ENCODE data around the gene INHBB. TPM values are rescaled to one million over a fixed set of nuclear protein-coding genes. Genes with fewer than 3 reads are reported as not detected.
"Not testable (repeated sequence)": the region's sequence is repeated elsewhere in the genome, so short reads cannot be mapped to it uniquely, and the experiment has no call there.

The INHBB gene
- total RNA-seq, 1 donor from 2014 or later: 54.8 TPM

DNA sequence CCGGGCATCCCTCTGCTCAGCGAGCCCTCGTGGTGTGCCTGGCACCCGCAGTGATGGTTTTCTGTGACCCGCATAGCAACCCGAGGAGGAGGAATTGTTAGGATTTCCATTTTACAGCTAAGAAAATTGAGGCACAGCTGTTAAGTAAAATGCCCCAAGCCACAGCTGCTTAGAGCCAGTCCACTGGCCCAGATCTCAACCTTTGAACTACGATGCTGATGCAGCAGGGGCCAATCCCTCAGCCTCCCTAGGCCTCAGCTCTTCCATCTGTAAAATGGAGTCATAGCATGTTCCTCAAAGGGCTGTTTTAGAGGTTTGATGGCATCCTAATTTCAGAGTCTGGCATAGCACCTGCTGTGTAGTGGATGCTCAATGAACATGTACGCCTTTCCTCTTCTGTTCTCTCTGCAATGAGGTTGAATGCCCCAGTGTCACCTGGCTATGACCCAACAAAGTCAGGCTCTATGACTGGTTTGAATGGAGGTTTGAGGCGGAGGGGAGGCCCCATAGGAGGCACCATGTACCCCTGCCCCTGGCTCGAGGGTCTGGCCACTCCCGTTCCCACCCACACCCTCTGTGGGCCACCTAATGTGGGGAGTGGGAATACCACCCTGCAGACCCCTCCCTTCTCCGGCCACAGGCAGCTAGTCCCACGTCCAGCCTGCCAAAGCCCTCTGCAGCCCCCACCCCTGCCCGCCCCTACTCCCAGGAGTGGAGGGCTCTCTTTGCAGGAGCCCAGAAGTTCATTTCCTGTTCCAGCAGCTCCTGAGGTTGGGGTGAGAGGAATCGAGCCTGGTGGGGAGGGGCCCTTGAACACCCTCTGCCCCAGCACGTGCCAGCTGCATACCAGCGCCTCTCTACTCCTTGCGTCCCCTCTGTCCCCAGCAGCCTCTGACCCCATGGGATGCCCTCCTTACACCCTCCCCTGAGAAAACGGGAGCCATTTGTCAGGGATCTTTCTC is 31.0 kb downstream of the INHBB start:
- no peak for DNase-seq (ENCODE audit: low spot score)

DNA sequence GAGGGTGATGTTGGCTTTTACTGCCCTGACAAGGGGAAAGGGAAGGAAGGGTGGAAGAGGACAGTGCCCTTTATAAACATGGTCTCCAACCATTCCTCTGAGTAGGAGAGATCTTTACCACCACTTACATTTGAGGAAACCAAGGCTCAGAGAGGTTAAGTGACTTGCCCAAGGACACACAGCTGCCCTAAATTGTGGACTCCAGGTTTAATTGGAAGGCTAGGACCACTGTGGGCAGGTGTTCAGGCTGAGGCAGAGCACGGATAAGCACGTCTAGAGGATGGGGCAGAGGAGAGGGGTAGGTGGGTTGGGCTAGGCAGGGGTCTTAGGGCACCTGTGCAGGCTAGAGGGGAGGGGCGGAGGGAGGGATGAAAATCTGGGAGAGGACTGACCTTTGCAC is 32.7 kb downstream of the INHBB start:
- DNase-seq (ENCODE audit: low spot score): no peak

DNA sequence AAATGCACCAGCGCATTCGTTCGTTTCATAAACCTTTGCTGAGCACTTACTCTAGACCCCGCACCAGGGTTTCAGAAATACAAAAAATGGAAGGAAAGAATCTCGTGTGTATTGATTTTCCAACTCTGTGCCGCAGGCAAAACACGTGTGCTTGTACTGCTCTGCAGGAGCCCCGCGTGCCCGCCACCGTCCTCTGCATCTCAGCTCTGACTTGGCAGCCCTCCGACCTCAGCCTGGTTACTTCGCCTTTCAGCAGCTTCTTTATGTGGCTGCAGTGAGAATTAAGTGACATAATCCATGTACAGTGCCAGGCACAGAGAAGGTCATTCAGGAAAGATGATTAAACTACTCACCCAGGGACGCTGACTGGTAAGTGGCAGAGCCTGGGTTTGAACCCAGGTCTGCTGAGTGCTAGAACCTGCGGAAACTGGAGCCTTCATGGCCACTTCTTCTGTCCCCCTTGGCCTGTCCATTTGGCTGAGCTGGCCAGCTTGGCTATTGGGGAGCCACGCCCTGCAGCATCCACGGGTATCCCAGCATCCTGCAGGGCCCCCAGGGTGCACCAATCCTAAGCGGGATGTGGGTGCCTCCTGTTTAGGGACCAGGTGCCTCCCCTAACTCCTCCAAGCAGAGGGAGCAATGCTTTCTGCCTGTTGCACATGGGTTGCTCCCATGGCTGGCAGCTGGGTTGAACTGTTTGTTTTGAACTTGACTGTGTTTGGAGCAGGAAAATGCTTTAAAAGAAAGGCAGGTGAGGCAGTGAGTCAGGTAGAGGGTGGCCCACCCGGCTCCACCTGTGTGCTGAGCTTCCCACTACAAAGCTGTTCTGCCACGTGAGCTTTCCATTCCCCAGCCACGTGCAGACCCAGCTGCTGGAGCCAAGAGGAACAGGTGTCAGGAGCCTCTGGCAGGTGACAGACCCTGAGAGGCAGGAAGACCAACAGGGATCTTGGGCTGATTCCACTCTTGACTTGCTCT is 34.3 kb downstream of the INHBB start:
- no peak for DNase-seq (ENCODE audit: low spot score)

DNA sequence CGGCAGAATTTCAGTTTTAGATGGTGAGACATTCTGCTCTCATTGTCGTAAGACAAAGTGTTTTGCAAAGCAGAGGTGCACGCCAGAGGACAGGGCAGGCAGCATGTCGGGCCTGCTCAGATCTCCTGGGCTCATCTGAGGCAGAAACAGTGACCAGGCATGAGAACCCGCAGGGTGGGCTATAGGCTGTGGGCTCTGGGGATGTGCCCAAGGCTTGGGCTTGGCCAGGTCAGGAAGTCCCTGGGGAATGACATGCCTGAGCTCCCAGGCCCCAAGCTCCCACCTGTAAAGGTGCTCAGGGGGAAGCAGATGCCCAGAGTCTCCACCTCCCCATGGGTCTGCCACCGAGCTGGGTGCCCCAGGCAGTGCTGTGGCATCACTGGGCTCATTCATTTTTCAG is 35.3 kb downstream of the INHBB start:
- DNase-seq (ENCODE audit: low spot score): no peak

DNA sequence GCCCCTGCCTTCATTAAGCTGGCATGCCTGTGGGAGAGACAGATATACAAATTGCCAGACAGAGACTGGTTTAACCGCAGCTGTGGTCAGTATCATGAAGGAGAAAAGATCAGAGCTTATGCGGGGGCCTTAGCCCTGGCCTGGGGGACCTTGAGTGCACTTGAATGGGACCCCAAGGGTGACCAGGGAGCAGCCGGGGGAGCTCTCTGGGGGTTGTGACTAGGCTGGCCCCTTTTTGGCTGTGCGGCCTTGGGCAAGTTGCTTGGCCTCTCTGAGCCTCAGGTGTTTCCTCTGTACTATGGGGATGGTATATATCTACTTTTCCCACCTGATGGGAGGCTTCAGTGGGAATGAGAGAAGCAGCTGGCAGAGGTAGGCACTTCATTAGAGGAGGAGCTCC is 35.7 kb downstream of the INHBB start:
- no peak for DNase-seq (ENCODE audit: low spot score)

DNA sequence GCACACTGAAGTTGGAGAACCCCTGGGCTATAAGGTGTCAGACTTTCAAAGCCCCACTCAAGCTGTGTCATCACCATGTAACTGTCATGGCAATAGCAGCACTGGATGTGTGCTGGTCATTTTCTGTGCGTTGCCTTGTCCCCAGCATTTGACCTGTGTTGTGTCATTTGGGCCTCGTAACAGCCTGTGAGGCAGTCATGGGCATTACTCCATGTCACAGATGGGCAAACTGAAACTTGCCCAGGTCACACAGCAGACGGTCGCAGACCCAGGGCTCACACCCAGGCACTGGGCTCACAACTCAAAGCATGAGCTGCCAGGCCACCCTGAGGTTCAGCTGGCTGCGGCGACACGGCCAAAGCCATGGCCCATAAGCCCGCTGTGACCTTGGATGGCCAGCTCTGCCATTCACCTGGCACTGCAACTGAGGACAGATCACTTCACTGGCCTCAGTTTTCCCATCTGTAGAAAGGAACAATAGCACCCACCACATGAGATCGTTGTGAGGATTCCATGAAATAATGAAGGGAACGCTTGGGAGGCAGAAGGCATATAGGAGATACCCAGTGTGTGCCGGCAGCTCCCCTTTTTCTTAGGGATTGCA is 36.7 kb downstream of the INHBB start:
- no peak for DNase-seq (ENCODE audit: low spot score)

DNA sequence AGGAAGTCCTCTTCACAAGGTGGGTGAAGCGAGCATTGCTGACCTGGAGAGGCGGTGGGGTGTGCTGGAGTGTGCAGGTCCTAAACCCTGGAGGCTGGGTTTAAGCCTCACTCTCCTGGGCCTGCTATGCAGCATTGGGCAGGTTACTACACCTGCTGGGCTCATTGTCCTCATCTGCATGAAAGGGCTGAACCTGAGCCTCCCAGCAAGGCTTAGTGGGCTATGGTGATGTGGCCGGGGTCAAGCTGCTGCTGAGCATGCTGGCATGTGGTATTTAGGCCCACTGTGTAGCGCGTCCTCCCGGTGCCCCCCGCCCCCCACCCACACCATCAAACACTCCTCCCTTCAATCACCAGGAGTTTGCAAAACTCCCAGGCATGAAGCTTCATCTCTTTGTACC is 37.3 kb downstream of the INHBB start:
- no peak for DNase-seq (ENCODE audit: low spot score)

DNA sequence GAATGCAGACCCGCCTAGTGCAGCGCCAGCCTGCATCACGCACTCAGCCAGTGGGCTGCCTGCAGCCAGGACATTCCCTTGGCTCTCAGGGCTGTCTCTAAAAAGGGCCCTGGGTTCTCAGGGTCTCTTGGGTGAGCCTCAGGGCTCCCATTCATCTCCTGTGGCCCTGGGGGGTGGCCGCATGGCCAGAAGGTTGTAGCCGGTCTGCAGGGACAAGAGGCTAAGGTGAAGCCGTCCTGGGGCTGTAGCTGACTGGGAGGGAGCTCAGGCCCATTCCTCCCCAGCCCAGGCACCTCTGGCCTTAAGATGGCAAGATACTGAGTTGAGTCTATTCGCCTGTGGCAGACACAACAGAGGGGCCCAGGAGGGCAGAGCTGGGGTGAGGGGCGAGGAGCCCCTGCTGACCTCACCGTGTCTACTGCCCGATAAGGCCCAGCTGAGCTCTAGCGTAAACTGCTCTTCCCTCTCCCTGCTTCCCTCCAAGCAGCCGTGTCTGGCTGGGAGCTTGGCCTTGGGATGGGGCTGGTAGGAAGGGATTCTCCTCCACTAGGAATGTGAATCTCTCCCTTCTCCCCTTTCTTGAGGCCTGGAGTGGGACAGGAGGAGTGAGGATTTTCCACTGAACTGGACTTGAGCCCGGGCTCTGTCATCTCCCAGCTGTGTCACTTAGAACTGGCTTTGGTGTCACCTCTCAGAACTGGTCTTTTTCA is 37.9 kb downstream of the INHBB start:
- DNase-seq (ENCODE audit: low spot score): no peak

DNA sequence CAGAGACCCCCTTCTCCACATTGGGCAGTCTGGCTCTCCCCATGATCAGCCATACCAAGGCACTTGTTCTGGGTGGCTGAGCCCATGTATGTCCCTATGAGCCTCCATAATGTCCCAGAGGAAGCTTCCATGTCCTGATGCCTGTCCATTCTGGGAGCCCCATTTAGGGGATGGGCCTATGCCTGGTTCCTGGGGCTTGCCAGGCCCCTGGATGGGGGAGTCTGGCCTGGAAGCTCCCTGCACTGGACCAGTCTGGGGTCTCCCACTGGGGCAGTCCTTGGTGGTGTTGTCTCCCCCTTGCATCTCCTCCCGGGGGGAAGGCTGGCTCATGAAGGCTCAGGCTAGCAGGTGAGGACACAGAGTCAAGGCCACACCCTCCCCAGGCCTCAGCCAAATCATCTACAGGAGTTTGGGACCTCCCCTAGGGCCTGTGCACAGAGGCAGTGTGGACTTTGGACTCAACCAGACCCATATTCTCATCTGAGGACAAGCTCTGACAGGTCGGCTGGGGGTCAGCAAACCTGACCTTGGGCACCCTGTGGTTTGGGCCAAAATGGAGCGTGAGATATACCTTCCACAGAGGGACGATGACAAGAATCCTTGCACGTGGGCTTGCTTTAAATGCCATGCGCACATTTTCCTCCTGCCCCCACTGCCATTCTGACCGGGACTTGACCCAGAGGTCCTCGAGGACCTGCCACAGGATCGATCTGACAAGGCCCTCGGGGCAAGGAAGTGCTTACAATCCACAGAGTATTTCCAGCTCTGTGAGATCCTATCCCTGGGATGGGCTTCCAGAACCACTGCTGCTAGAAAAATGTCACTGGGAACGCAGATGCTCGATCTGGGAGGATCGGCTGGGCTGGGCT is 38.8 kb downstream of the INHBB start:
- DNase-seq (ENCODE audit: low spot score): no peak

DNA sequence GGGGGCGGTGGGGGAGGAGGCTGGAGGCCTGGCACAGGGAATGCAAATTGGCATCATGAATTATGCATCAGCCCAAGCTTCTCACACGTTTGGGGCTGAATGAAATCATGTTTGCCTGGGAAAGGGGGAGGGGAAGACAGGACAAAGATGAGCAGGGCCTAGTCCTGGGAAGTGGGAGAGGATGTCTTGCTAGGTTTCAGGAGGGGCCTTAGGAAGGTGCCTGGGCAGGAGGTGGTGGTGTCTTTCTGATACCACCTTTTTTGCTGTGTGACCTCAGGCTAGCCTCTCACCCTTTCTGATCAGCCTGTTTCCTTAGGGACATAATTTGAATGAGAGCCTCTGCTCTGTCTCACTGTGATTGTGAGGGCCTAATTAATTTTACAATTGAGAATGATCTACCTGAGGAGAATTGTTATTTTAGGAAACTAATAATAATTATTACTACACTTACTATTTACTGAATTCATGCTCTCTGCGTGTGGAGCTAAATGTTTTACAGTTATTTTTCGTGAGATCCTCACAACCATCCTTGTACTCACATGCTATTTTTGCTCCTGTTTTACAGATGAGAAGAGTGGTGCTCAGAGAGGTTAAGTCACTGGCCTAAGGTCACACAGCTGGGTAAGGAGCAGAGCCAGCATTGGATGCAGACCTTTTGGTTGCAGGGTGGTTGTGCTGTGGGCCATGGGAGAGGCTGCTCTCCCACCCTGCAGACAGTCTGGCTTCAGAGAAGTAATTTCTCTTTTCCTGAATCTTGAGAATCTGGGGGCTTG is 39.6 kb downstream of the INHBB start:
- DNase-seq (ENCODE audit: low spot score): no peak

DNA sequence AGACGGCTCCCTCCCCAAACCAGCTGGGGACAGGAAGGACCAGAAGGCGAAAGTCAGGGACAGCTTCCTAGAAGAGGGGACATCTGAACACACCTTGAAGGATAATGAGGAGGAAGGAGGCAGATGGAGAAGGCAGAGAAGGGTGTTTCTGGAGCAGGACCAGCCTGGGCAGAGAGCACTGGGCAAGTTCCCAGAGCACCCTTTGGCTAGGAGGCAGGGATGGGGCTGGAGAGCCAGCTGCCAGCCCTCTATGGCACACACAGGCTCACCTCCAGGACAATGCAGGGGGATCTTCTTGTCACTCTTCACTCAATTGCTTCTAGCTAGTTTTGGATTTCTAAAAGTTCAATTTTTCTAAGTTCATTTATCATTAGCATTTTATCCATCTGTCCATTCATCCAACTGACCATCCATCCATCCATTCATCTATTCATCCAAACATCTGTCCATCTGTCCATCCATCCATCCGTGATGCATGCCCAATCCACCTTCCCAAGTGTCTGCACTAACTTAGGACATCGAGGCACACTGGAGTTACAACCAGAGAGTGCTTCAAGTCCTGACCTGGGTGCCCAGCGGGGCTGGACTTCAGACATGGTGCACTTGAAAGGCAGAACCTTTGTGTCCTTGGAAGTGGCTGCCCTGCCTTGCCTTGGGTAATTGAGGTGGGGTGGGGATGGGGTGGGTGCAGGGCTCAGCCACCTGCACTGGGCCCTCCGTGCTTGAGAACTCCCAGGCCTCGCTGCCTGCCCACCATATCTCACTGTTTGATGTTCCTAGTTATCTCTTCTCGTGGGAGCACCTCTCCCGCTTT is 42.5 kb downstream of the INHBB start:
- DNase-seq (ENCODE audit: low spot score): peak; percentile 76

DNA sequence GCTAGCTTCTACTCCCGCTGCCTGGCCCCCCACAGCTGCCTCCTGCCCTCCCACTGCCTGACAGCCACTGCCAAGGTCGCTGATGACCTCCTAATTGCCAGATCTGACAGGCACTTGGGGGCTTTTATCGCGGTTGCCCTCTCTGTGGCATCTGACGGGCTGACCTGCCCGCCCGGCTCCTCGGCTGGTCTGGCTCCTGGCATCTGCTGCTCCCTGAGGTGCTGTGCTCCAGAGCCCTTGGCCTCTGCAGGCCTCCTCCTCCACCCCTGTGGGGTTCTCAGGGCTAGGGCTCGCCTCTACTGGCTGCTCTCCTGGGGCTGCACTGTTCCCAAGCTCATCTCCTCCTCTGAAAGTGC is 43.1 kb downstream of the INHBB start:
- peak; percentile 82 for DNase-seq (ENCODE audit: low spot score)

DNA sequence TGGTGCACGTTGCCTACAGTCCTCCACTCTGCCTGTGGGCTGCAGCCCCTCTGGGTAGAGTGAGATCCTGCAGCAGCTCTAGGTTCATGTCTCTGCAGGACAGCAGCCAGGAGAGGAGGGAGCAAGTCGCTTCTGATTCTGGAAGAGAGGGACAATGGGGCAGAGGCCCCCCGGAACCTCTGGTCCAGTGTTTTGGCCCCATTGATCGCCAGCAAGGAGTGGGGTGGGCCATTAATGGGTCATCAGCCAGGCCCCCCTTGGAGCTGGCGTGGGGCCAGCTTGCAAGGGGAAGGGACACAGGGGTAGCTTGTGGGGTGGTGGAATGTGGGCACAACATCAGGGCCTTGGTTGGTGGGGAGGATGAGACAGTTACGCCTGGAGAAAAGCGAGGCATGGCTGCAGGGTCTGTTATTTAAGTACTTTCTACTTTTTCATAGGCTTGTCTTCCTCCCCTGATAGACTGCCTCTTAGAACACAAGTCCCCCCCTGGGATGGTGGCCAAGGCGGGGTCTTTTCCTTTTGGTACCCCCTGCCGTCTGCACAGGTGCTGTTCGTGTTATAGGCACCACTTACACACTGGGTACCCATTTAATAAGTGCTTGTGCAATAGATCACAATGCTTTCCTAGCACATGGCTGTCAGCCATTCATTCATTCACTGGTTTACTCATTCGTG is 44.6 kb downstream of the INHBB start:
- DNase-seq (ENCODE audit: low spot score): peak; percentile 80

DNA sequence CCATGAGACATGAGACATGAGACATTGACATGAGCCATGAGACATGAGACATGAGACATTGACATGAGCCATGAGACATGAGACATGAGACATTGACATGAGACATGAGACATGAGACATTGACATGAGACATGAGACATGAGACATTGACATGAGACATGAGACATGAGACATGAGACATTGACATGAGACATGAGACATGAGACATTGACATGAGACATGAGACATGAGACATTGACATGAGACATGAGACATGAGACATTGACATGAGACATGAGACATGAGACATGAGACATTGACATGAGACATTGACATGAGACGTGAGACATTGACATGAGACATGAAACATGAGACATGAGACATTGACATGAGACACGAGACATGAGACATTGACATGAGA is 45.4 kb downstream of the INHBB start:
- DNase-seq (ENCODE audit: low spot score): not testable (repeated sequence)

DNA sequence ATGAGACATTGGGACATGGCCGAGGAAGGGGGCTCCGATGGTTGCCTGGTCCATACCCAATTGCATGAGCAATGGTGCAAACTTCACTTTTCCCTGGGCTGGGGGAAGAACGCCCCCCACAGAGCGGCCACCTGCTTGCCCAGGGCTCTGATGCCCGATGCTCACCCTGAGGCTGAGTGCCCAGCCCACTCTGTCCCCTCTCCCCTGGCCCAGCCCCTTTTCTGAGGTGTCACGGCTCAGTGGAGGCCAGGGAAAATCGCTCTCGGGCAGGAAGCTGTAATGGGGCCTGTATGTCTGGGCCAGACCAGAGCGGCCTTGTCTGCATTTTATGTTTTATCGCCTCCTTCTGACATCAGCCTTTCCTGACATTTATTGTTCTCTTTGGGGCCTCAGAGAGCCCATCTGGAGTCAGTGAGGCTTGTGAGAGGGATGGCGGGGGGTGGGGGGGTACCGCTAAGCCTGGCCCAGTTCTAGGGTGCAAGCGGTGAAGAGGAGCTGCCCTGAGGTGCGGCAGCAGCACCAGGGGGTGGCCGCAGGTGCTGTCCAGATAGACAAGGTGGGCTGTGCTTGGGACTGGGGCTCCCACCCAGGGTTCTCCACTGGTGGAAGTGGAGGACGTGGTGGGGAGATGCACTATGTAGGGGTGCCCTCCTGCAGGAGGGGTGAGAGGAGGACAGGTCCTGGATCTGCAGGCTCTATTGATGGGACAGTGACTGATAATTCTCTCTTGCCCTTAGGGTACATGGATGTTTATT is 46.2 kb downstream of the INHBB start:
- DNase-seq (ENCODE audit: low spot score): peak; percentile 53

DNA sequence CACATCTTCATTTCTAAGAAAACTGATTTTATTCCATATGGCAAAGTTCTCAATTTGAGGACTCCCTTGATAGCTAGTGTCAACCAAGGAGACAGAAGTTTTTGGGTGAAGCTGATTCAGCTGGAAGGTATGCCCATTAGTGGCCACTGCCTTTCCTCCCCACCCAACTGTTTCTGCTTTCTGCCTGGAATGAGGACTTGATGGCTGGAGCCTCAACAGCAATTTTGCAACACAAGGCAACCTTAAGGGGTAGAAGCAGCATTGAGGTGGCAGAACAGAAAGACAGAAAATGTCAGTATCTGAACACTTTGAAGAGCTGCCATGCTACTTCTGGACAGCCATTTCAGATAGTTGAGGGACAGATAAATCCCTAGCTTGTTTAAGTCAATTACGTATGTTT is 47.0 kb downstream of the INHBB start:
- no peak for DNase-seq (ENCODE audit: low spot score)

DNA sequence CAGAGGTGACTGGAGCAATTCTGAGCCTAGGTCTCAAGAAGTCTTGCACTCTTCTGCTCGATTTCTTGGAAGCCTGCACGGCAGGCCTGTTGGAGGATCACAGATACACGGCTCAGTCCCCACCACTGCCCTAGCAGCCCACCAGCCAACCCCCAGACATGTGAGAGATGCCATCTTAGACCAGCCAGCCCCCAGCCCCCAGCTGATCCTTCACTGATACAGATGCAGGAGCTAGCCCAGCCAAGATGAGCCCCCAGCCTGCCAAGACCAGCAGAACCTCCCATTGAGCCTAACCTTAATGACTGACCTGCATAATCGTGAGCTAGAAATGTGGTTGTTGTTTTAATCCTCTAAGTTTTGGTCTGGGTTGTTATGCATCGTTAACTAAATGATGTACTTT is 47.5 kb downstream of the INHBB start:
- peak; percentile 57 for DNase-seq (ENCODE audit: low spot score)

All from mesenteric fat pad (tissue), 1 donor.